Measurements from ENCODE around the gene TTC9B.

DNA sequence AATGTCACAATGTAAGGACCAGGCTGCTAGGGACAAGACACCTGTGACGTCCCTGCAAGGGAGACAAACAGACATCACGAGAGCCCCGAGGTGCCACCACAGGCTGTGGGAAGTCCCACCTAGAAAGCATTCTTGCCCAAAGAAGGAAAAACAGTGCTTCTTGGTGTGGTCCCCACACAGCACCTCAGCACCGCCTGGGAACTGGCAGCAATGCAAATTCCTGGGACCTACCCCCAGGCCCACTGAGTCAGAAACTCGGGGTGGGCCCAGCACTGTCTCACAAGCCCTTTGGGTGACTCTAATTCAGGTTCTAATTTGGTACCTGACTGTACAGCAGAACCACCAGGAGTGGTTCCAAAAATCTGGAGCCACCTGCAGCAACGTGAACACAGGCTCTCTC lies 22.1 kb upstream of the TTC9B start:
- TF ChIP-seq CTCF (IDR thresholded peaks at IDR 0.05; ENCODE audit: low read length) (no peak), EZH2phosphoT487 (IDR thresholded peaks at IDR 0.05; ENCODE audit: low read length) (no peak)

All from MM.1S (cell line).